Suprapubic skin (tissue), 4 donors: ENCODE results near the gene SP5. TPM values are rescaled to one million over a fixed set of nuclear protein-coding genes. Genes with fewer than 3 reads are reported as not detected.

Experiments
- DNase-seq, 2 donors: peaks; one replicate each; pipeline ENCODE4 v3.0.0-alpha.2; 2019; ENCODE audit warnings: low spot score in 2 of 2
- H3K27ac ChIP-seq: fragments of 200-600 bp; sonication (generic); one replicate; pipeline ENCODE4 v1.5.1; 2019
- H3K27me3 ChIP-seq: fragments of 200-600 bp; sonication (generic); one replicate; pipeline ENCODE4 v1.5.1; 2019
- H3K36me3 ChIP-seq: fragments of 200-600 bp; sonication (generic); one replicate; pipeline ENCODE4 v1.5.1; 2019
- H3K4me1 ChIP-seq: fragments of 200-600 bp; sonication (generic); one replicate; pipeline ENCODE4 v1.5.1; 2019
- H3K4me3 ChIP-seq: fragments of 200-600 bp; sonication (generic); one replicate; pipeline ENCODE4 v1.5.1; 2019; ENCODE audit warnings: mild to moderate bottlenecking
- H3K9me3 ChIP-seq: fragments of 200-600 bp; sonication (generic); one replicate; pipeline ENCODE4 v1.5.1; 2019
- CTCF ChIP-seq, 2 donors: fragments of 200-600 bp in 1 of 2; fragments of 450-650 bp in 1 of 2; sonication (generic) in 1 of 2; IDR thresholded peaks; one replicate each; pipeline ENCODE4 v1.5.1; 2016 to 2019; ENCODE audit warnings: antibody characterized with exemption in 2 of 2, mild to moderate bottlenecking in 1 of 2, moderate library complexity in 1 of 2
- EP300 ChIP-seq: sonication (generic); formaldehyde crosslinking; IDR thresholded peaks from one replicate; pipeline ENCODE4 v1.6.1; 2017; ENCODE audit warnings: antibody characterized with exemption
- POLR2A ChIP-seq, 2 donors: fragments of 450-650 bp; IDR thresholded peaks; one replicate each; pipeline ENCODE4 v1.6.1; 2017; ENCODE audit warnings: antibody characterized with exemption in 2 of 2, mild to moderate bottlenecking in 2 of 2, moderate library complexity in 2 of 2
- POLR2AphosphoS5 ChIP-seq, 3 donors: sonication (generic); formaldehyde crosslinking; IDR thresholded peaks; one replicate each; pipeline ENCODE4 v1.6.1; 2017; ENCODE audit warnings: antibody characterized with exemption in 3 of 3
- WGBS: methylation state at CpG from one replicate; pipeline ENCODE4 v1.1.5; 2018; 5-methylcytosine and 5-hydroxymethylcytosine counted together
- total RNA-seq, 4 donors: library from RNA; depleted of rRNA; stranded (reverse); fragments of >200 nt; gene quantifications; one replicate each; pipeline ENCODE4 v1.1.0, GENCODE V29; 2016

Gene SP5
- total RNA-seq, 4 donors from 2014 or later: 0.32 to 1.3 (median 0.89) TPM; not detected in 1

- Histone ChIP-seq H3K36me3 (no peaks in the 10 kb centered on the region), H3K27me3 (no peaks in the 10 kb centered on the region), H3K4me1 (no peaks in the 10 kb centered on the region), H3K4me3 (no peak overlapping the region), H3K9me3 (no peaks in the 10 kb centered on the region), H3K27ac (no peak overlapping the region)
- DNase-seq: no peak
- 96% methylated on average over 2 of the region's 2 CpGs for WGBS
- TF ChIP-seq POLR2A (IDR thresholded peaks at IDR 0.05): no peak
These were observed 22.3 kb downstream of the SP5 start for GRCh38 chr2:170737406-170737805.

- 85% methylated on average over 4 of the region's 4 CpGs for WGBS
- peaks cover under 1% of the 10 kb centered on the region for H3K27me3 ChIP-seq
- H3K4me1 ChIP-seq: no peaks in the 10 kb centered on the region
- no peaks in the 10 kb centered on the region for H3K9me3 ChIP-seq
- no peak overlapping the region for H3K27ac ChIP-seq
- no peak overlapping the region for H3K4me3 ChIP-seq
- no peak for DNase-seq
- no peaks in the 10 kb centered on the region for H3K36me3 ChIP-seq
- TF ChIP-seq CTCF (IDR thresholded peaks at IDR 0.05) (no peak), POLR2AphosphoS5 (IDR thresholded peaks at IDR 0.05) (no peak), EP300 (no peak), POLR2A (IDR thresholded peaks at IDR 0.05) (no peak)
These were observed 22.7 kb downstream of the SP5 start for GRCh38 chr2:170737821-170738220.

- no peak overlapping the region for H3K27ac ChIP-seq
- TF ChIP-seq CTCF (IDR thresholded peaks at IDR 0.05) (no peak), EP300 (no peak), POLR2AphosphoS5 (IDR thresholded peaks at IDR 0.05) (no peak), POLR2A (IDR thresholded peaks at IDR 0.05) (no peak)
- H3K4me3 ChIP-seq: no peak overlapping the region
- no peaks in the 10 kb centered on the region for H3K9me3 ChIP-seq
- H3K4me1 ChIP-seq: no peaks in the 10 kb centered on the region
- 68% methylated on average over 3 of the region's 3 CpGs for WGBS
- H3K36me3 ChIP-seq: no peaks in the 10 kb centered on the region
- no peak for DNase-seq
- H3K27me3 ChIP-seq: peaks cover 2% of the 10 kb centered on the region
These were observed 23.9 kb downstream of the SP5 start for GRCh38 chr2:170739048-170739447.

GRCh38 chr2:170739507-170740046 lies 24.4 kb downstream of the SP5 start:
- no peaks in the 10 kb centered on the region for H3K9me3 ChIP-seq
- H3K27me3 ChIP-seq: peaks cover 2% of the 10 kb centered on the region
- no peak for TF ChIP-seq EP300
- TF ChIP-seq CTCF (IDR thresholded peaks at IDR 0.05): no peak
- no peak for TF ChIP-seq POLR2AphosphoS5 (IDR thresholded peaks at IDR 0.05)
- no peak for TF ChIP-seq POLR2A (IDR thresholded peaks at IDR 0.05)
- no peak overlapping the region for H3K4me3 ChIP-seq
- H3K4me1 ChIP-seq: no peaks in the 10 kb centered on the region
- 81% methylated on average over 3 of the region's 3 CpGs for WGBS
- H3K36me3 ChIP-seq: no peaks in the 10 kb centered on the region
- DNase-seq: no peak
- H3K27ac ChIP-seq: no peak overlapping the region

- Histone ChIP-seq H3K27ac (no peak overlapping the region), H3K4me3 (no peak overlapping the region), H3K27me3 (peaks cover 2% of the 10 kb centered on the region), H3K9me3 (no peaks in the 10 kb centered on the region), H3K36me3 (no peaks in the 10 kb centered on the region), H3K4me1 (no peaks in the 10 kb centered on the region)
- no peak for DNase-seq
- WGBS: 82% methylated on average over 4 of the region's 4 CpGs
- TF ChIP-seq POLR2A (IDR thresholded peaks at IDR 0.05) (no peak), EP300 (no peak), POLR2AphosphoS5 (IDR thresholded peaks at IDR 0.05) (no peak), CTCF (IDR thresholded peaks at IDR 0.05) (no peak)
These were observed 25.5 kb downstream of the SP5 start for GRCh38 chr2:170740660-170741059.

- H3K36me3 ChIP-seq: no peaks in the 10 kb centered on the region
These were observed 26.9 kb downstream of the SP5 start for GRCh38 chr2:170742000-170742399.

More at GRCh38 chr2:170742000-170742399, 26.9 kb downstream of the SP5 start:
- no peaks in the 10 kb centered on the region for H3K9me3 ChIP-seq
- peaks cover 2% of the 10 kb centered on the region for H3K27me3 ChIP-seq
- WGBS: 97% methylated on average over 3 of the region's 3 CpGs
- no peaks in the 10 kb centered on the region for H3K4me1 ChIP-seq
- H3K4me3 ChIP-seq: no peak overlapping the region
- H3K27ac ChIP-seq: no peak overlapping the region
- DNase-seq: no peak
- TF ChIP-seq EP300 (no peak), POLR2AphosphoS5 (IDR thresholded peaks at IDR 0.05) (no peak), POLR2A (IDR thresholded peaks at IDR 0.05) (no peak), CTCF (IDR thresholded peaks at IDR 0.05) (no peak)
